ENCODE data around the gene CTCF. TPM values are rescaled to one million over a fixed set of nuclear protein-coding genes. Genes with fewer than 3 reads are reported as not detected.

CTCF gene
- total and polyA plus RNA-seq, 10 donors = 24.4 to 67.7 (median 48.6) TPM

DNA sequence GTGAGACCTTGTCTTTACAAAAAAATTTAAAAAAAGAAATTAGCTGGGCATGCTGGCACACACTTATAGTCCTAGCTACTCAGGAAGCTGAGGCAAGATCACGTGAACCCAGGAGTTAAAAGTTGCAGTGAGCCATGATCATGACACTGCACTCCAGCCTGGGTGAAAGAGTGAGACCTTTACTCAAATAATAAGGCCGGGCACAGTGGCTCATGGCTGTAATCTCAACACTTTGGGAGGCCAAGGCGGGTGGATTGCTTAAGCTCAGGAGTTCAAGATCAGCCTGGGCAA lies 45.2 kb upstream of the CTCF start:
- 30 to 63% (median 52%) methylated on average over 3 of the region's 3 CpGs for WGBS, 5 donors
- Histone ChIP-seq H3K4me3 (no peak overlapping the region), H3K4me1 (peaks cover 21 to 97% (median 73%) of the 10 kb centered on the region in 6 donors), H3K36me3 (no peaks in the 10 kb centered on the region), H3K27me3 (replicated peaks in 1 of 7) (no peaks in the 10 kb centered on the region), H3K9me3 (no peaks in the 10 kb centered on the region), H3K27ac (peak overlapping the region in 7 of 8 donors; percentile 60 to 93 (median 82))
- intact Hi-C loops (cut with DNase I; ENCODE audit: low total_unique reads) = no loop called here
- TF ChIP-seq POLR2AphosphoS5 (IDR thresholded peaks at IDR 0.05) = no peak
- TF ChIP-seq, protein P1, sequence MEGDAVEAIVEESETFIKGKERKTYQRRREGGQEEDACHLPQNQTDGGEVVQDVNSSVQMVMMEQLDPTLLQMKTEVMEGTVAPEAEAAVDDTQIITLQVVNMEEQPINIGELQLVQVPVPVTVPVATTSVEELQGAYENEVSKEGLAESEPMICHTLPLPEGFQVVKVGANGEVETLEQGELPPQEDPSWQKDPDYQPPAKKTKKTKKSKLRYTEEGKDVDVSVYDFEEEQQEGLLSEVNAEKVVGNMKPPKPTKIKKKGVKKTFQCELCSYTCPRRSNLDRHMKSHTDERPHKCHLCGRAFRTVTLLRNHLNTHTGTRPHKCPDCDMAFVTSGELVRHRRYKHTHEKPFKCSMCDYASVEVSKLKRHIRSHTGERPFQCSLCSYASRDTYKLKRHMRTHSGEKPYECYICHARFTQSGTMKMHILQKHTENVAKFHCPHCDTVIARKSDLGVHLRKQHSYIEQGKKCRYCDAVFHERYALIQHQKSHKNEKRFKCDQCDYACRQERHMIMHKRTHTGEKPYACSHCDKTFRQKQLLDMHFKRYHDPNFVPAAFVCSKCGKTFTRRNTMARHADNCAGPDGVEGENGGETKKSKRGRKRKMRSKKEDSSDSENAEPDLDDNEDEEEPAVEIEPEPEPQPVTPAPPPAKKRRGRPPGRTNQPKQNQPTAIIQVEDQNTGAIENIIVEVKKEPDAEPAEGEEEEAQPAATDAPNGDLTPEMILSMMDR (IDR thresholded peaks at IDR 0.05 in 8 of 11, conservative IDR thresholded peaks at IDR 0.05 in 3 of 11) = no peak
- TF ChIP-seq POLR2A (IDR thresholded peaks at IDR 0.05) = no peak
- DNase-seq = no peak

DNA sequence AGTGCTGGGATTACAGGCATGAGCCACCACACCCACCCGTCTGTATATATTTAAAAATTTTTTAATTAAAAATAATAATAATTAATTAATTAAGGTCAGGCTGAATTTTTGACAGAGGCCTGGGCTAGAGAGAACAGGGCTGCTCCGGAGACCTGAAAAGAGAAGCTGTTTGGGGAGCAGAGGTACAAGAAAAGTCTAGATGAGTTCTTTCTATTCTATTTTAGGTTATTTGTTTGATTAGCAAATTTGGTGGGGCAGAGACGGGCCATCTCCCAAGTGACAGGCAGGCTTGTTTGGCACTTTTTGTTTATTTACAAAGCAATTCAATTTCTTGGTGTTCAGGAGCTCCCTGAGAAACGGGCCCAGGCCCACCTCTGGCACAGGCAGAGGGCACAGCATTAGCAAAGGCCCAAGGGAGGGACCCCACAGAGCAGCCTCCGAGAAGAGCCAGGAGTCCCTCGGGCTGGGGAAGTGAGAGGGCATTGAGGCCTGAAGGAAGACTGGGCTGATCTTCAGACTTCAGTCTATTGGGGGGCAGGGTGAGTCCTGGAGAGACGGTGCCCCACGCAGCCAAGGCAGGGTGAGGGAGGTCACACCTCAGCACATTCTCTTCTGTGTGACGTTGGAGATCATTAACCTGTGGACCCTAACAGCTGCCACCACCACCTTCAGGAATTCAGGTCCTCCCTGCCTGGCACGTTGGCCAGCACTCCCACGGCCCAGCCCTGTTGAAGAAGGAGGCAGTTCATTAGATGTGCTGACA lies 44.5 kb upstream of the CTCF start:
- Histone ChIP-seq H3K27ac (peak overlapping the region; percentile 57 to 93 (median 82)), H3K27me3 (replicated peaks in 1 of 7) (no peaks in the 10 kb centered on the region), H3K9me3 (no peaks in the 10 kb centered on the region), H3K4me1 (peaks cover 21 to 98% (median 72%) of the 10 kb centered on the region in 6 donors), H3K36me3 (no peaks in the 10 kb centered on the region), H3K4me3 (peak overlapping the region in 6 of 8 donors; percentile 5 to 64 (median 33))
- peak; percentile 88 for DNase-seq
- TF ChIP-seq POLR2A (IDR thresholded peaks at IDR 0.05) (no peak), POLR2AphosphoS5 (IDR thresholded peaks at IDR 0.05) (peak; percentile 8 to 80 (median 70))
- 55 to 68% (median 62%) methylated on average over 9 to 11 of the region's 11 CpGs for WGBS, 5 donors
- intact Hi-C loops (cut with DNase I; ENCODE audit: low total_unique reads) = no loop called here

DNA sequence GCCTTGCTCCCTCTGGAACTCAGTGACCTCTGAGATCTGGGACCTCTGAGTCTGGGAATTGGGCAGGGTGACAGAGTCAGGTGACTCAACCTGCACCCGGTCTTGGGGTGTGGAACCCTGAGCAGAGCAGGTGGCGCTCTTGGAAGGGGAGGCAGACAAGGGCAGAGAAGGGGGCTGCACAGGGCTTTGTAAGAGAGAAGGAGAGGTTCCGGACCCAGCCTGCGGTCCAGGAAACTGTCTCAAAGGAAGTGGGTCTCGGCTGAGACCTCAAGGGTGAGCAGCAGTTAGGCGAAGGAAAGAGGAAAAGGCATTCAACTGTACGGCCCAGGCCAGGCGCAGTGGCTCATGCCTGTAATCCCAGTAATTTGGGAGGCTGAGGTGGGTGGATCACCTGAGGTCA lies 43.6 kb upstream of the CTCF start:
- peaks cover 21 to 89% (median 66%) of the 10 kb centered on the region in 6 donors for H3K4me1 ChIP-seq
- intact Hi-C loops (cut with DNase I; ENCODE audit: low total_unique reads) = no loop called here
- H3K27me3 ChIP-seq (replicated peaks in 1 of 7) = no peaks in the 10 kb centered on the region
- H3K4me3 ChIP-seq = peak overlapping the region in 7 of 8 donors; percentile 5 to 64 (median 29)
- TF ChIP-seq POLR2A (IDR thresholded peaks at IDR 0.05) (no peak), POLR2AphosphoS5 (IDR thresholded peaks at IDR 0.05) (no peak)
- TF ChIP-seq, protein P1 (IDR thresholded peaks at IDR 0.05 in 8 of 11, conservative IDR thresholded peaks at IDR 0.05 in 3 of 11) = no peak
- 21 to 45% (median 25%) methylated on average over 8 of the region's 8 CpGs for WGBS, 5 donors
- DNase-seq = no peak
- H3K9me3 ChIP-seq = no peaks in the 10 kb centered on the region
- H3K27ac ChIP-seq = peak overlapping the region; percentile 22 to 93 (median 82)
- H3K36me3 ChIP-seq = no peaks in the 10 kb centered on the region

DNA sequence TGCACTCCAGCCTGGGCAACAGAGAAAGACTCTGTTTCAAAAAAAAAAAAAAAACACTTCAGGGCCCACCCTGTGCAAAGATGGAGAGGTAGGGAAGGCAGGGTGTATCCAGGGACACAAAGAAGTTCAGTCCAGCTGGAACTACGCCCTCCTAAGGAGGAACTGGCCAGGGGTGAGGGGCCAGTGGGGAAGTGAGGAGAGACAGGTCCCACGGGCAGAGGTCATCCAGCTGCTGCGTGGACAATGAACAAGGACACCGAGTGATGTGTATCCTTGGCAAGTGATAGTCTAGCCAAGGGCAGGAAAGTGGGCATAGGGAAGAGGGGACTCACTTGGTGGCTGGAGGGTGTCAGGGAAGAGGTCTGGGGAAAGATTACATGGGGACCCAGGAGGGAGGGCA lies 43.1 kb upstream of the CTCF start:
- intact Hi-C loops (cut with DNase I; ENCODE audit: low total_unique reads) = no loop called here
- WGBS, 5 donors = 50 to 70% (median 55%) methylated on average over 4 of the region's 4 CpGs

More for the DNA sequence above, 43.1 kb upstream of the CTCF start:
- H3K36me3 ChIP-seq = no peaks in the 10 kb centered on the region
- DNase-seq = no peak
- peak overlapping the region in 6 of 8 donors; percentile 1 to 64 (median 33) for H3K4me3 ChIP-seq
- TF ChIP-seq, protein P1 (IDR thresholded peaks at IDR 0.05 in 8 of 11, conservative IDR thresholded peaks at IDR 0.05 in 3 of 11) = no peak
- TF ChIP-seq POLR2A (IDR thresholded peaks at IDR 0.05) (no peak), POLR2AphosphoS5 (IDR thresholded peaks at IDR 0.05) (no peak)
- peaks cover 18 to 84% (median 60%) of the 10 kb centered on the region in 6 donors for H3K4me1 ChIP-seq
- no peaks in the 10 kb centered on the region for H3K27me3 ChIP-seq (replicated peaks in 1 of 7)
- H3K27ac ChIP-seq = peak overlapping the region in 4 of 8 donors; percentile 82 to 93 (median 92)
- no peaks in the 10 kb centered on the region for H3K9me3 ChIP-seq

Measured in spleen (tissue), 11 donors.